GM06990 (cell line): ENCODE data around the gene CAMK1D.

Experiments
- DNase-seq: peaks from one replicate; pipeline ENCODE4 v3.0.0-alpha.2; 2011; ENCODE audit not compliant: insufficient read length; ENCODE audit errors: extremely low read depth
- H3K27me3 ChIP-seq: replicated peaks from 2 replicates; pipeline ENCODE4 v1.6.0; 2011; ENCODE audit warnings: low read length; ENCODE audit not compliant: control insufficient read depth, insufficient read depth
- H3K36me3 ChIP-seq: 2 replicates; pipeline ENCODE4 v1.5.1; 2011; ENCODE audit warnings: low read length; ENCODE audit not compliant: control insufficient read depth, insufficient read depth
- H3K4me3 ChIP-seq: replicated peaks from 2 replicates; pipeline ENCODE4 v1.5.1; 2011; ENCODE audit warnings: low read depth, mild to moderate bottlenecking, control low read depth, low read length
- TF ChIP-seq, protein P1 (sequence below): IDR thresholded peaks from 2 replicates; pipeline ENCODE4 v1.5.1; 2011; ENCODE audit warnings: low read length, control low read depth, mild to moderate bottlenecking, inconsistent platforms; ENCODE audit not compliant: insufficient read depth, poor library complexity, severe bottlenecking

The CAMK1D gene

DNA sequence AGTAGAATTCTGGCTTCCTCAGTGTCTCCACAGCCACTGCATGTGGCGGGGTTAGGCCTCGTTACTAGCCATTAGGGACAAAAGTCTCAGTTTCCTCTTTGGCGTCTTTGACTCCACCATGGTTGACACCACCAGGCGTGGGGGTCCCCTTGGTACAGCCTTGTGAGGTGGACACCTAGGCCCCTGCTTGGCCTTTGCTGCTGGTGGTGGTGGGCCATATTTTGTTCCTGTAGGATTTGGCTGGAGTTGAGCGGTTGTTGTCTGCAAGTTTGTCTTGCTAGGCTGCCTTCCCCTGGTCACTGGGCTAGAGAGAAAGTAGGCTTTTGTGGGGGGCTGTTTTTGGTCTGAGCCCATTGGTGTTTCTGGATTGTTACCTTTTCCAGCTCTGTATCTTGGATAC, 272.7 kb downstream of the CAMK1D start:
- Histone ChIP-seq H3K36me3 (no peaks in the 10 kb centered on the region), H3K27me3 (no peaks in the 10 kb centered on the region), H3K4me3 (no peak overlapping the region)
- no peak for DNase-seq
- TF ChIP-seq, protein P1, sequence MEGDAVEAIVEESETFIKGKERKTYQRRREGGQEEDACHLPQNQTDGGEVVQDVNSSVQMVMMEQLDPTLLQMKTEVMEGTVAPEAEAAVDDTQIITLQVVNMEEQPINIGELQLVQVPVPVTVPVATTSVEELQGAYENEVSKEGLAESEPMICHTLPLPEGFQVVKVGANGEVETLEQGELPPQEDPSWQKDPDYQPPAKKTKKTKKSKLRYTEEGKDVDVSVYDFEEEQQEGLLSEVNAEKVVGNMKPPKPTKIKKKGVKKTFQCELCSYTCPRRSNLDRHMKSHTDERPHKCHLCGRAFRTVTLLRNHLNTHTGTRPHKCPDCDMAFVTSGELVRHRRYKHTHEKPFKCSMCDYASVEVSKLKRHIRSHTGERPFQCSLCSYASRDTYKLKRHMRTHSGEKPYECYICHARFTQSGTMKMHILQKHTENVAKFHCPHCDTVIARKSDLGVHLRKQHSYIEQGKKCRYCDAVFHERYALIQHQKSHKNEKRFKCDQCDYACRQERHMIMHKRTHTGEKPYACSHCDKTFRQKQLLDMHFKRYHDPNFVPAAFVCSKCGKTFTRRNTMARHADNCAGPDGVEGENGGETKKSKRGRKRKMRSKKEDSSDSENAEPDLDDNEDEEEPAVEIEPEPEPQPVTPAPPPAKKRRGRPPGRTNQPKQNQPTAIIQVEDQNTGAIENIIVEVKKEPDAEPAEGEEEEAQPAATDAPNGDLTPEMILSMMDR, result no peak

DNA sequence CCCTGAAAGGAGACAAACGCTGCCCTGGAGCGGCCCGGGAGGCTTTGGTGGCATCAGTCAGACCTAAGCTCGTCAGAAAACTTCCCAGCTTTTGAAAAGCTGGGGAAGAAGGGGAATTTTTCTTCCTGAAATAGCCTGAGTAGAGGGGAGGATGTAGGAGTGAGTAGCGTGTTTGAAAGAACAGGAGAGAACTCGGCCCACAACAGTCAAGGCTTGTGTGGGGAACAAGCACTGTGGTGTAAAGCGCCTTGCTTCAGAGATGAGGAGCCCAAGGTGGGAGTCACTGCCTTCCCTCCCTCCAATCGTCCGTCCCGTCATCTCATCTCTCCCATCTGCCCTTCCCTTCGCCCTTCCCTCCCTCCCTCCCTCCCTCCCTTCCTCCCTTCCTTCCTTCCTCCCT, 273.3 kb downstream of the CAMK1D start:
- no peak for DNase-seq
- Histone ChIP-seq H3K36me3 (no peaks in the 10 kb centered on the region), H3K4me3 (no peak overlapping the region), H3K27me3 (no peaks in the 10 kb centered on the region)
- TF ChIP-seq, protein P1, result no peak

- Histone ChIP-seq H3K27me3 (no peaks in the 10 kb centered on the region), H3K36me3 (no peaks in the 10 kb centered on the region), H3K4me3 (no peak overlapping the region)
- no peak for DNase-seq
- TF ChIP-seq, protein P1, result no peak
These were observed 276.2 kb downstream of the CAMK1D start for GRCh38 chr10:12625393-12626023.

GRCh38 chr10:12628153-12628552, 278.8 kb downstream of the CAMK1D start:
- no peak overlapping the region for H3K4me3 ChIP-seq
- no peak for DNase-seq
- no peaks in the 10 kb centered on the region; the same call in 1 of the 2 replicates for H3K36me3 ChIP-seq
- H3K27me3 ChIP-seq, result no peaks in the 10 kb centered on the region
- TF ChIP-seq, protein P1, result no peak

DNA sequence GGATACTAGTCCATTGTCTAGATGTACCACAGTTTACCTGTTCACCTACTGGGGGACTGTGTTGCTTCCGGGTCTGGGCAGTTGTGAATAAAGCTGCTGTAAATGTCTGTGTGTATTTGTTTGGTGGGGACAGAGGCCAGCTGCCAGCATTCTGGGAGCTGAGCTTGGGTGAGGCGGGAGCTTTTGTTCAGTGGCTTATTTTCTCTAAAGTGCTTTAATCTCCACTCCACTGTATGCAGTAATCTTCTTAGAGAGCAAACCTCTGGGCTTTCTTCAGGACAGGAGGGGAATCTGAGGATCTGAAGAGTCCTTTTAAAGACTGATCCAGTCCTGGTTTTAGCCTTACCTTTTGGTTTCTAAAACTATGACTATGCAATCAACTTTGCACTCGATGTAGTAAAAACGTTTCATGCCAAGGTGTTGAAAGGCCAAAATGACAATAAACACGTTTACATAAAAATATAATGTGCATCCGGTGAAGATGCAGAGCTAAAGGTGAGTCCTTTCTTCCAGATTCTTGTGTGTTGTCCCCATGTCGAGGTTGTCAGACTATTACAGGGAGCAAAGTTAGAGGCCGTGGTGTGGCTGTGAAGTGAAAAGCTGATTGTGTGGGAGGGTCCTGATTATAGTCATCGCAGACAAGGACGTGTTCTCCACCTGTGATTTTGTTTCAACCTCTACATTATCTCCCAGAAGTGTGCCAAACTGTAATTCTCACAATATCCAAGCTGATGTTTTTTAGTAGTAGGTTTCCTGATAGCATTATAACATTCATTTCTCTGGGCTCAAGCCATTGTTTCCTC, 279.8 kb downstream of the CAMK1D start:
- no peaks in the 10 kb centered on the region for H3K27me3 ChIP-seq
- DNase-seq, result no peak
- TF ChIP-seq, protein P1, result no peak
- no peaks in the 10 kb centered on the region; the same call in 1 of the 2 replicates for H3K36me3 ChIP-seq
- H3K4me3 ChIP-seq, result no peak overlapping the region
